GM21423 (cell line): ENCODE measurements around the gene ZFHX2.

ENCODE experiments used
- ATAC-seq: cut with Tn5 transposase; IDR thresholded peaks from one replicate; pipeline ENCODE4 v1.9.1; 2021; ENCODE audit warnings: mild to moderate bottlenecking, moderate library complexity; ENCODE audit not compliant: unreplicated experiment

Gene ZFHX2

GRCh38 chr14:23561873-23562821 lies 10.6 kb upstream of the ZFHX2 start:
- no peak for ATAC-seq

- no peak for ATAC-seq
Observed at GRCh38 chr14:23561259-23561658, 9.7 kb upstream of the ZFHX2 start.

- ATAC-seq = no peak
Observed at GRCh38 chr14:23559926-23560520, 8.5 kb upstream of the ZFHX2 start.

GRCh38 chr14:23559010-23559925 lies 7.7 kb upstream of the ZFHX2 start:
- no peak for ATAC-seq

- ATAC-seq = no peak
Observed at GRCh38 chr14:23558346-23559009, 6.9 kb upstream of the ZFHX2 start.

- ATAC-seq = no peak
Observed at GRCh38 chr14:23557946-23558345, 6.4 kb upstream of the ZFHX2 start.

- ATAC-seq = no peak
Observed at GRCh38 chr14:23557521-23557920, 6.0 kb upstream of the ZFHX2 start.

GRCh38 chr14:23556700-23557440 lies 5.3 kb upstream of the ZFHX2 start:
- no peak for ATAC-seq

- ATAC-seq = peak; percentile 84
Observed at GRCh38 chr14:23555882-23556699, 4.5 kb upstream of the ZFHX2 start, which contains the start of gene THTPA. Gene THTPA (plus strand): TSS chr14:23556271. CDS start chr14:23556758, 487 bp downstream.

- ATAC-seq = no peak
Observed at GRCh38 chr14:23555533-23555881, 3.9 kb upstream of the ZFHX2 start.

- ATAC-seq = no peak
Observed at GRCh38 chr14:23550812-23551265, 726 bp downstream of the ZFHX2 start.

- no peak for ATAC-seq
Observed at GRCh38 chr14:23550131-23550811, 1.3 kb downstream of the ZFHX2 start.

GRCh38 chr14:23548351-23549318 lies 2.9 kb downstream of the ZFHX2 start:
- no peak for ATAC-seq

- ATAC-seq = no peak
Observed at GRCh38 chr14:23547924-23548323, 3.6 kb downstream of the ZFHX2 start.

- no peak for ATAC-seq
Observed at GRCh38 chr14:23546450-23547035, 5.0 kb downstream of the ZFHX2 start.

GRCh38 chr14:23545740-23546365 lies 5.7 kb downstream of the ZFHX2 start:
- ATAC-seq = no peak
